Measurements from ENCODE around the gene SNAI1.
A peak's percentile ranks its signal among the peaks of the same experiment; 100 is the strongest.

Gene SNAI1

DNA sequence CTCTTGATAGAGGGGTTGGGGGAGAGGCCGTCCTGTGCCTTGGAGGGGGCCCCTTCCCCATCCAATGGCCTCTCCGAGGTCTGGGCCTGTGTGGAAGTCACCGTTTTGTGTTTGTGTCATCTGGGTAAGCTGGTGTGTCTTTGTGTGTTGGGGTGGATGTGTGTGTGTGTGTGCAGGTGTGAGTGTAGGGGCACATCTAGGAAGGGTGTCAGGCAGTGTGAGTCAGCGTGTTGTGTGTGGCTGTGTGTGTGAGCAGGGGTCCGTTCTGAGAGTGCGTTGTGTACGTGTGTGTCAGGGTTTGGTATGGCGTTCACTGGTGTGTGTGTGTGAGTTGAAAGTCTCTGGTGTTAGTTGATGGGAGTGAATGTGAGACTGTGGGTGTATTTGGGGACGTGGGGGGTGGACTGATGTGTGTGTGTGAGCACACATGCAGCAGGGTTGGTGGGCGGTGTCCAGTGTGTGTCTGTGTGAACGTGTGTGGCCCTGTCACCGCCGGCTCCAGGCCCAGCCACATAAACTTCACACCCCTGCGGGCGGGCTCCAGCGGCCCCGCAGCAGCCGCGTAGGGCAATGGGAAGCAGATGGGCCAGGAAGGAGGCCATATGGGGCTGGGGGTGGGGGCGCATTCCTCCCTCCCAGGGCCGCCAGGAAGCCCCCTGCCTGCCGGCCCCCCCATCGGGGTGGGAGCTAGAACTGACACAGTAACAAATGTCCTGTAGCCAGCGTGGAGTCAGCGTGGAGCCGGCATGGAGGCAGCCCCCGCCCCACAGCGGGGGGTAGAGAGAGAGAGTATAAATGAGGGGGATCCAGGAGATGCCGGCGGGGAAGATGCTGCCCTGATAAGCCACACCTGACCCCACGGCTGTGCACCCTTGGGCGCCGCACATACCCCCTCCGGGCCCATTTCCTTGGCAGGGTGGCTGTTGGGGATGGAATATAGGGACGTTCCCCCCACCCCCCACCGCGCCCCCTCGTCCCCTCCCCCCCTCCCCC, 32.1 kb downstream of the SNAI1 start:
- peak; percentile 75 for DNase-seq

DNA sequence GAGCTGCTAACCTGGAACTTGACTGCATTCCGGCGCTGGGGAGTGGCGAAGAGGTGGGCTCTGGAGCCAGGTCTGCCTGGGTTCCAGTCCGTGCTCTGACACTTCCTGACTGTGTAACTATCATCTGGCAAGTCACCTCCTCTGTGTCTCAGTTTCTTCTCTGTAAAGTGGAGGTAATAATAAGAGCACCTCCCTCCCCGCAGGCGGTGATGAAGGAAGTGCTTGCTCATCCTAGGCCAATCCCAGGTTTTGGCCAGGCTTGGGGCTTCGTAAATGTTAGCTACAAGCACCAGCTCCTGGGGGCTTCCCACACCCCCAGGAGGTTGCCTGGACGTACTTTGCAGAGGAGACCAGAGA, 32.8 kb downstream of the SNAI1 start:
- DNase-seq, result no peak

DNA sequence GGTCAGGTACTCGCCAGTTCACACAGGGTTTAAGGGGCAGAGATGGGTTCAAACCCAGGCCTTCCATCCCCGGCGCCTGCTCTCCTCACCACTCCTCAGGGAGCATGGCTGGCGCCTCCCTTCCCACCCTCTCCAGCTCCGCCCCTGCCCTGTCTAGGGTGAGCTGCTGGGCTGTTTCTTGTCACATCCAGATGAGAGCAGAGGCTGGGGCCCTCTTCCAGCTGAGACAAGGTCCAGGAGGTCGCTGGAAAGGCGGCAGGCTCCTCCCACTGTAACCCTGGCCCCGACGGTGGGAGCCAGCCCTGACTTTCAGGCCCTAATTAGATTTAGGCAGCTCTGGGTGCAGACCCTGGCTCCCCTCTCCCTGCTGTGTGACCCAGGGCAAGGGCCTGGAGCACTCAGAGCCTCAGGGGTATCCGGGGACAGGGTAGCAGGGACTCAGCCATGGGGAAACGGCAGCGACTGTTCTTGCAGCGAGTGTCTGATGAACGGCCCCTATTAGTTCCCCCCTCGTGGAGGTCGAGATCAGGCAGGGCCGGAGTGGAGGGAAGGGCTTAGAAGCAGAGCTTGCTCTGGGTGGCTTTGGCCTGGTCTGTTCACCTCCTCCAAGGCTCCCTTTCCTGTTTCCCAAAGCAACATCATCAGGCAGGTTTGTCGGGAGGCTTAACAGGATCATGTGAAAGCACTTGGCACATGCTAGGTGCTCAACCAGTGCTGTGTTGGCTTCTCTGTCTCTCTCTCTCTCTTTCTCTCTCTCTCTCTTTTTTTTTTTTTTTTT, 33.4 kb downstream of the SNAI1 start:
- DNase-seq, result peak; percentile 68

DNA sequence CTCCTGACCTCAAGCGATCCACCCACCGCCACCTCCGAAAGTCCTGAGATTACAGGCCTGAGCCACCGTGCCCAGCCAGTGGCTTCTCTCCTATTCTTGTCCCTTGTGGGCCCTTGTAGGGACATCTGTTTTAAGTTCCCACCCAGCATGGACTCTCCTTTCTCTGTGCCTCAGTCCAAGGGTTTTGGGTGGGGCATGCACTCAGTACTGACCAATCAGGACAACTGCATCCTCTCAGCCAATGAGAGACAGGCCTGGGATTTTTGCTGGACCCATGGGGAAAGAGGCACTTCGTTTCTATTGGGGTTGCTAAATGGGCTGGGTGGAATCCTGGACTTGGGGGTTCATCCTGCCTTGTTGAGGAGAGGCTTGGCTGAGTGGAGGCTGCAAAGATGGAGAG, 34.4 kb downstream of the SNAI1 start:
- no peak for DNase-seq

DNA sequence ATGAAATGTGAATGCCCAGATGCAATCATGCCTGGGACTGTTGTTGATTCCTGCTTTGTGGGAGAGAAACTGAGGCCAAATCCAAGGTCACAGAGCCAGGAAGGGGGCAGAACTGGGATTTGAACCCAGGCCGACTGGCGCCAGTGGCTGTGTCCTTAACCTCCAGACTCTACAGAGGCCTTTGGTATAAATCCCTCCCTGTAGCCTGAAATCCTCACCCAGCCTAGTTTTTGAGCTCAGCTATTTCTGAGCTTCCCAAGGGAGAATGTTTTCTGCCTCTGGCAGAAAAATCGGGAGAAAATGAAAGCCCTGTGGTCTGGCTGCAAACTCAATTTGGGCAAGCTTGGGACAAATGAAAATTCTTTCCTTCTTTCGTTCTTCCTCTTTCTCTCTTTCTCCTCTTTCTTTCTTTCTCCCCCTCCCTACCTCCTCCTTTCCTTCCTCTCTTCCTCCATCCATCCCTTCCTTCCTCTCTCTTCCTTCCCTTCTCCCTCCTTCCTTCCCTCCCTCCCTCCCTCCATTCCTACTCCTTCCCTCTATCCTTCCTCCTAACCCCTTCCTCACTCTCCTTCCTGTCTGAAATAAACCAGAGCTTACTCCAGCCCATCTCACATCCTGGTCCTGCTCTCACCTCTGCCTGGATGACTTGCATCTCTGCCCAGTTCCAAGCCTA, 34.9 kb downstream of the SNAI1 start:
- DNase-seq, result no peak

DNA sequence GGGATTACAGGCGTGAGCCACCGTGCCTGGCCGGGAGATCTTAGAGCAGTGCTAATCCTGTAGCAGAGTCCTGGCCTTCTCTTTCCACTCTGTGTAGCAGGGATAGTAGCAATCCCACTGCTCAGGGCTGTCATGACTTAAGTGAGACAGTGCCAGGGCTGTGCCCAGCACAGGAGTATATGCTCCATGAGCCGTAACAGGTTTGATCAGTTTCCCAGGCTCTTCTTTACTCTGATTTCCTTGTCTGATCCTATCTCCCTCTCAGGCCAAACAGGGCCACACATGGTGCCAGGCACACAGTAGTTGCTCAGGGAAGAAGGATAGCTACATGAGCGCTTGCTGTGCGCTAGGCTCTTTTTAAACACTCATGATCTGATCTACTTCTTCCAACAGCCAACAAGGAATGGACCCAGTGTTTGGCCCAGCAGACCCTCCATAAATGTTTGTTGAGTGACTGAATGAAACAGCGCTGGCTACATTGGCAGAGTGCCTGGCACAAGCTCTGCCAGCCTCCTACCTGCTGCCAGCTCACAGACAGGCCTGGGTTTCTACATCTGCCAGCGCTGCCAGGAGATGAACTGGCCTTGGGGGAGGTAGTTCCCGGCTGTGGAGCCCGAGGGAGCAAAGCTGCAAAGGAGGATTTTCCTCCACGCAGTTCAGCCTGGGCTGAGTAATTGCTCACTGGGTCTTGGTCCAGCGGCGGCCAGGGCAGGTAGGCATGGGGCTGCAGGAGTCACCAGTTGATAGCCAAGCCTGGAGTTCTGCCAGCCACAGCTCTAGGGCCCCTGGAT, 36.9 kb downstream of the SNAI1 start:
- peak; percentile 42 for DNase-seq

DNA sequence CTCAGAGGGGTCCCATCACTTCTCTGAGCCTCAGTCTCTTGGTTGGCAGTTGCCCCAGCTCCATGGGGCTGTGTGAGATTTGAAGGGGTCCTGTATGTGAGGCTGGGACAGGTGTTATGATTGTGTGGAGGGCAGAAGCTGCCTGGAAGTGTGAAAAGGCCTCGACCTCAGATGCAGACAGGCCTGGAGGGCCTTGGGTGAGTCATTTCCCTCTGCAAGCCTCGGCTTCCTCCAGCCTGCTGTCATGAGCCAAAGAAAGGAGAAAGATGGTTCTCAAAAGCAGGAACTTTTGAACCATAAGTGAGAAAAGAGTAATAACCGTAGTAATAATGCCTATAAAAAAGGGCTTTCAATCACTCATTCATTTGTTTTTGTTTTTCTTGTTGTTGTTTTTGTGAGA, 37.5 kb downstream of the SNAI1 start:
- no peak for DNase-seq

DNA sequence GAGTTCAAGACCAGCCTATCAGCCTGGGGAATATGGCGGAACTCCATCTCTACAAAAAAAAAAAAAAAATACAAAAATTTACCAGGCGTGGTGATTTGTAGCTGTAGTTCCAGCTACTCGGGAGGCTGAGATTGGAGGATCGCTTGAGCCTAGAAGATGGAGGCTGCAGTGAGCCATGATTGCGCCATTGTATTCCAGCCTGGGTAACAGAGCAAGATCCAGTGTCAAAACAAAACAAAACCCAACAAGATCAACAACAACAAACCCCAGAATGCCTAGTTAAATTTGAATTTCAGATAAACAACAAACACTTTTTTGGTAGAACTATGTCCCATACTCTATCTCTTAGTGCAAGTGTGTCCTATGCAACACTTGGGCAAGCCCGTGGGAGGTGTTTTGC, 39.9 kb downstream of the SNAI1 start:
- DNase-seq, result no peak

DNA sequence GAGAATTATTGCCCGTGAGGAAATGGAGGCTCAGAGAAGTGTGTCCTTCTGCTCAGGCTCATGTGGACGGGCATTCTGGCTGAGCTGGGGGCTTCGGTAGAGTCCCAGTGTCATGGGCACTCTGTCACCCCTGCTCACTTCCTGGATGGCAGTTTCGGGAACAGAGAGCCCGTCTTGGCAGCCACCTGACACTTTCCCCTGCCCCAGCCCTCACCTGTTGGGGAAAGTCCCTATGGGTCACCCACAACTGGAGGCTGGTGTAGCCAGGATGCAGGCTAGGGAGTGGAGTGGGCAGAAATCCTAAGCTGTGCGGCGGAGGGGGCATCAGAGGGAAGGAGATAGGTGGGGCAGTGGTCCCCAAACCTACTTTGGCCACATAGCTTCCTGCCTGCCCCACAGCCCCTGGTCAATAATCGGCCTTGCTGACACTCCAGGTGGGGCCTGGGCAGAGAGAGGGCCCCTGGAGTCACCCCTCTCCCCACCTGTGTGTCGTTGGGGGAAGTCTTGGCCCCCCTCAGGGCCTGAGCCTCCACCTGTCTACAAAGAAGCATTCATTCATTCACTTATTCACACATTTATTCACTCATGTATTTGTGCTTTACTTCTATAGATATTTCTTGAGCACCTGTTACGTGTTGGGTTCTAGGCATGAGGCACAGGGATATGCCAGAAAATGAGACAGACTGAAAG, 40.5 kb downstream of the SNAI1 start:
- DNase-seq, result no peak

DNA sequence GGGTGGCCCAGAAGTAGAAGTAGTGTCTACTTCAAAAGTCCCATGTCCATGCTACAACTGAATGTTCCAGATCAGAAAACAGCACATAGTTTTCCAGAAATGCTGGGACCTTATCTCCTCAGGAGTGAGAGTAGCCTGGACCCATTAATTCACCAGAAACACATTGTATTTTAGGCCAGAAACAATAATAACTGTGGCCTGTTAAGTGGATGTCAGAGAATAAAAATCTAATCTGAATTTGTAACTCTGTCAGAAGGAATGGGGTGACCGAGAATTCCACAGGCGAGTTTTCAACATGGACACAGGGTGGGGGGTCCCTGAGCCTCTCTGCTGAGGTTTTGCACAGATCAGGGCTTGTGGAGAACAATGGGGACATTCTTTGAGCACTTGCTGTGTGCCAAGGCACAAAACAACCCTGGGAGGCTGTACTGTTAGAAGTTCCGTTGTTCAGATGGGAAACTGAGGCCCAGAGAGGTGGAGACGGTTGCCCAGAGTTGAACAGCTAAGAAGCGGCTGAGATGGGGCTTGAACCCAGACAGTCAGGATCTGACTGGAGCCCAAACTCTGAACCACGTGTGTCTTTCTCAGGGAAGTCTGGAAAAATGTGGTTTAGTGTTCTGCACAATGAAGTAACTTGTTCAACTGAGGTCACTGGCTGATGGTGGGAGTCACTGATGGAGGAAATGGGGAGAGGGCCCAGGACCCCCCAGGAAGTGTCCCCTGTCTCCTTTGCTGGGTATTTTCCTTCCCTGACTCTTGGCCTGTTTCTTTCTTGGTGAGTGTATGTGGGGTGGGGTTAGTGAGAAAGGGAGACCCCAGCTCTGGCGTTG, 44.2 kb downstream of the SNAI1 start:
- DNase-seq, result no peak

DNA sequence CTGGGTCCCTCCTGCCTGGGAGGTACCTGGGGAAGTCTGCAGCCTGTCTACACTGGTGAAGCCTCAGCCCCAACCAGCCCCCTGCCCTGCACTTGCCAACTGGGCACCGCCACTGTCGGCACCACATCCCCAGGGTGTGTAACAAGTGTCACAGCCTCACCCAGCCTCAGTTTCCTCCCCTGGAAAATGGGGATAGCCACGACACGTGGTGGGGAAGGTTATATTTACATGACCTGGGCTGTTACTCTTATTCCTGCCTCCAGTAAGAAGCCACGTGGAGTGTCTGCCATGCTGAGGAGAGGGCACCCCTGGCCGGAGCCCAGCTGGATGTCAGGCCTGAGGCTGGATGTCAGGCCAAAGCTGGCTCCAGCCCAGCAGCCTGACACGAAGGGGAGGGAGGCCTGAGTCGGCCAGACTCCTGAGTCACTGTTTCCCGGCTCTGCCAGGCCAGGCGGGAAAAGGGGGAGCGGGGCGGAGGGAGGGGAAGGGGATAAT, 44.9 kb downstream of the SNAI1 start:
- DNase-seq, result no peak

DNA sequence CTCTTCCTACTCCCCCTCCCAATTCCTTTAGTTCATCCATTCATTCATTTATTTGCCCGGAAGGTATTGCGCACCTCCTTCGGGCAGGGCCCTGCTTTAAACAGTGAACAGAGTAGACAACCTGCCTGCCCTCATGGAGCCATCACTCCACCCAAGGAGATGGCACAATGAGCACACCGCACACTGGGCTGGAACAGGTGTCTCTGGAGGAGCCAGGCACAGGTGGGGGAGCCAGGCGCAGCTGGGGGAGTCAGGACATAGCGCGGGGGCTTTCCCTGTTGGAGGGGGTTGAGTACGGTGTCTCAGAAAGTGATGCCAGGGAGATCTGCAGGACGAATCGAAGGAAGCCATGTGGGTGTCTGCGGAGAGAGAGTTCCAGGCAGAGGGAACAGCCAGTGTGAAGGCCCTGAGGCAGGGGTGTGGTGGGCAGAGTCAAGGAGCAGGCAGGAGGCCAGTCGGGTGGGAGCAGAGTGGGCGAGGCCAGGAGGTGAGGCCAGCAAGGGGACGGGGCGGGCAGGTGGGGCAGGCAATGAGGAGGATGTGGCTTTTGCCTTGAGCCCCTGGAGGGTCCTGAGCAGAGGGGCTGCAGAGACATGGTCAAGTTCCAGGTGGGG, 46.4 kb downstream of the SNAI1 start:
- no peak for DNase-seq

DNA sequence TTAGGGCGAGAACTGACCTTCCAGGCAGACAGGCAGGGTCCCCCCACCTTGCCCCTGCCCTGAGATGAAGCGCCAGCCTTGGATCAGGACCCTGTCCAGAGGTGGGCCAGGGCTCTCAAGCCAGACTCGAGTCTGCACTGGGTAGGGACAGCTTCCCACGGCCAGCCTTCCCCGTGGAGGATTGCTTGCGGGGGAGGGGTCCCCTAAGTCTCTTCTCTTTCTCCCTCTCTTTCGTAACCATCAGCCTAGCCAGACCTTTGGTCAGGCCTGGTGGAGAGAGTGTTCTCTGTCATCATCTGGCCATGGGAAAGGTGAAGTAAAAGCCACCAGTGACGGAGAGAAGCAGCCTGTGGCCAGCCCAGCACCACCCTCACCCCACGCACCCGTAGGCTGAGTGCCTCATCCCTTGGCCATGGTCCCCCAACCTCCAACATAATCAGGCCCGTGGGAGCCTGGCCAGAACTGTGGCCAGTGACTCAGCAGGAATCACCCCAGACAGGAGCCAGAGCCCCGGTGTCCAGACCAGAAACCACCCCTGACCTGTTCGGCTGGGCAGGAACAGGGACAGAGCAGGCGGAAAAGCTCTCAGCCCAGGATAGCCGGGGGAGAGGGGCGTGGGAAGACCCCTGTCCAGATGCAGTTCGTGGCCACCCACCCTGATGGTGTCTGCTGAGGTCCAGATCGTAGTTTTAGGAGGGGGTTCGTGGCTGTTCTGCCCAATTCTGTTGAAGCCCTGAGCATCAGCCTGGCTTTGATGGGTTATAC, 47.1 kb downstream of the SNAI1 start:
- no peak for DNase-seq

DNA sequence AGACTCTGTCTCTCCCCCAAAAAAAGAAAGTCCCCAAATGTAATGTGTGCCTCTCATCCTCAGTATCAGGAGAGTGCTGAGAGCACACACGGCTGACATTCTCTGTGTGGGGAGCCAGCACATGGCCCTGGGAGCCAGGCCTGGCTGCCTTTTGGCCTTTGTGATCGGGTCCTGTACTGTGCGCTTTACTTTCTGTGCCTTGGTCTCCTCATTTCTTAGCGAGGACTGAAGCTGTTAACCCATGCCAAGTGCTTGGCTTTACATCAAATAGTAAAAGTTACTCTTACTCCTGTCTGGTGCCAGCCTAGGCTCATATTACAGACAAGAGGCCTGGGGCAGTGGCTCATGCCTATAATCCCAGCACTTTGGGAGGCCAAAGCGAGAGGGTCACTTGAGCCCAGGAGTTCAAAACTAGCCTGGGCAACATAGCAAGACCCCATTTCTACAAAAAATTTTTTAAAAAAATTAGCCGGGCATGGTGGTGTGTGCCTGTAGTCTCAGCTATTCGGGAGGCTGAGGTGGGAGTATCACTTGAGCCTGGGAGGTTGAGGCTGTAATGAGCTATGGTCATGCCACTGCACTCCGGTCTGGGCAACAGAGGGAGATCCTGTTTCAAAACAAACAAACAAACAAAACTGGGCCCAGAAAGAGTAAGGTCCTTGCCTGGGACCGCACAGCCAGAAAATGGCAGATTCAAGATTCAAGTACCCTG, 50.3 kb downstream of the SNAI1 start:
- DNase-seq, result no peak

DNA sequence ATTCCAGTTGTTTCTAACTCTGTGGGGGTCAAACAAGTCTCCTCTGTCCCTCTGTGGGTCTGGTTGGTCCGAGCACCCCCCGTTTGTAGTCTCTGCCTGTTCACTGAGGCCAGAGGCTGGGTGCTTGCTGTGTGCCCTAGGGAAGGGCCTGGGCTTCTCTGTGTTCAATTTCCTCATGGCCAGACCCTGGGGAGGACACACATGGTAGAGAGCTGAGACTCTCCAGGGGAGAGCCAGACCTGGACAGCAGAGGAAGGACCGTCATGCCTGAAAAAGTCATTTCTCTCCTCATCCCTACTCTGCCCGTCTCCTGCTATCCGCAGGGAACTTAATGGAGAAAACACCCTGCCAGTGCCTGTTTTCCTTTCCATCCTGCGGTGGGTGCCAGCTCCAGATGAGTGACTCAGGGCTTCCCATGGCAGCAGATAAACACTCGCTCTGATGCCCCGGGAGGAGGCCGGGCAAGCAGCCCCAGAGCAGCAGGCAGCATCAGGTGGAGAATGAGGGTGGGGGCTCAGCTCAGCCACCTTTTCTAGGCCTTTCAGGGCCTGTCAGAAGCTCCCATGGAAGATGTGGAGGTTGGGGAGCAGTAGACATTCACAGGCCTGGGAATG, 51.9 kb downstream of the SNAI1 start:
- DNase-seq, result peak; percentile 38

DNA sequence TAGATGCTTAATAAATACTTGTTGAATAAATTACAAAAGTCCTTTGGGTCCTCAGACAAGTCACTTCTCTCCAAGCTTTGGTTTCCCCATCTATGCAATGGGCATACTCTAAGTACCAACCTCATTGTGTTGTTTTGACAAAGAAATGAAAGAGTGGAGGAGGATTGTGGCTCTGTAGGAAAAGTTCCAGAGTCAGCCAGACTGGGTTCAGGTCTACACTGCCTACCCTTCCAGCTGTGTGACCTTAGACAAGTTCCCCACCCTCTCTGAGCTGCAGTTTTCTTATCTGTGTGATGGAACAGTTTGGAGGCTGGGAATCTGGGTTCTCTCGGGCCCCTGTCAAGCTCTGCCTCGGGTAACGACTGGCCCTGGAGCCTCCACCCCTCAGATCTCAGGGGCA, 53.9 kb downstream of the SNAI1 start:
- DNase-seq, result no peak

DNA sequence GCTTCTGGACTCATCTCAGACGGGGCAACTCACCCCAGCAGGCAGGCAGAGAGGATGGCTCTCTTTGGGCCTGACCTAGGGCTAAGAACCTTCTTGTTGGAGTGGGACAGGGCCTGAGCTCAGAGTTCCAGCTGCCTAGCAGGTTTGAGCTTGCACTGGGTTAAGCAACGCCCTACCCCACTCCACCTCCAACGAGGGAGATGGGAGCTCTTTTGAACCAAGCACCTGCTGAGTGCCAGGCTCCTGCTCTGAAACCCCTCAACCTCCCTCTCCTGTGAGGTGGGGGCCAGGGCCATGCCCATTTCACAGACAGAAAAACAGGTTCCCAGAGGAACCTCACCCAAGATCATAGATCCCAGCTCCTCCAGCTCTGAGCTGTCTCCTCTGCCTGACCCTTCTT, 54.3 kb downstream of the SNAI1 start:
- no peak for DNase-seq

DNA sequence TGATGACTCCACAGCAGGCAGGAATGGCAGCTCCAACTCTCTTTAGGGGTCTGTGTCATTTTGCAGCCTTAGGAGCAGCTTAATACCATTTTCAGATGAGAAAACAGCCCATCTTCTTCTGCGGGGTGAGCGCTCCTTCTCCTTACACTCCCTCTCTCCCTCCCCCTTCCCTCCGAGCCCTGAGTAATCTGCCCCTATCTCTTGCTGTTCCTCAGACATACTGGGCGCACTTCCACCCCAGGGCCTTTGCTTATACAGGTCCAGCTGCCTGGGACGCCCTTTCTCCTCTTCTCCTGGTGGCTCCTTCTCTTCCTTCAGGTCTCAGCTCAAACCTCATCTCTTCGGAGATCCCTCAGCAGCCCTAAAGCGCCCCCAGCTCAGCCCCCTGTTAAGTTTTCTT, 54.8 kb downstream of the SNAI1 start:
- DNase-seq, result no peak

DNA sequence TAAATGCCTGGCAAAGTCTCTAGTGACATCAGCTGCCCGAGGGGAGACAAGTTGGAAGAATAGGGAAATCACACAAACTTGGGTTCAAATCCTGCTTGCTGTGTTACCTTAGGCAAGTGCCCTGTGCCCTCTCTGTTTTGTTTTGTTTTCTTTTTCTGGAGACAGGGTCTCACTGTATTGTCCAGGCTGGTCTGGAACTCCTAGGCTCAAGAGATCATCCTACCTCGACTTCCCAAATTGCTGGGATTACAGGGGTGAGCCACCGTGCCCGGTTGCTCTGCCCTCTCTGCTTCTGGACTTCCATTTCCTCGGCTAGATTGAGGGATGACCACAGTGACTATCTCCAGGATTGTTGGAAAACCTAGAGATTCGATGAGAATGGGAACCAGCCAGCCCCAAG, 55.4 kb downstream of the SNAI1 start:
- no peak for DNase-seq

Data from NCI-H1694 treated with DMSO at 0.1 percent for 48 hours (cell line).